Endothelial cell of umbilical vein (primary cell): ENCODE results near the gene ARPIN. TPM values are rescaled to one million over a fixed set of nuclear protein-coding genes. Genes with fewer than 3 reads are reported as not detected.
"Not testable (repeated sequence)": the region's sequence is repeated elsewhere in the genome, so short reads cannot be mapped to it uniquely, and the experiment has no call there.

Experiments used
- BruUV-seq: library from RNA; stranded (reverse); fragments of 400-500 nt; replicated peaks from 2 replicates; lab custom pipeline; 2021; lab: Mats Ljungman, UMichigan
- CTCF ChIA-PET: fragments of 300-600, 350-600 bp; sonication (Branson Sonifier 250); formaldehyde crosslinking; loops from one replicate; lab custom pipeline; 2021; ENCODE audit warnings: antibody characterized with exemption, inconsistent platforms; lab: Charles Lee
- POLR2A ChIA-PET: fragments of 300-600, 350-600 bp; sonication (Branson Sonifier 250); formaldehyde crosslinking; loops from one replicate; lab custom pipeline; 2021; ENCODE audit warnings: antibody characterized with exemption, inconsistent platforms; lab: Charles Lee
- DNase-seq: peaks from one replicate; pipeline ENCODE4 v3.0.0-alpha.2; 2011; ENCODE audit warnings: low read depth, low spot score
- FAIRE-seq: peaks from 2 replicates; lab custom pipeline; 2011; peaks lifted over from hg19 to GRCh38; lab: Jason Lieb, UNC
- H2AFZ ChIP-seq: 2 replicates; pipeline ENCODE4 v1.6.0; 2012; ENCODE audit warnings: low read depth, low read length, control low read depth, inconsistent platforms
- H3K27ac ChIP-seq: 2 replicates; pipeline ENCODE4 v1.5.1; 2011; ENCODE audit warnings: low read depth, mild to moderate bottlenecking, control low read depth, low read length, moderate library complexity; ENCODE audit not compliant: insufficient read depth
- H3K27me3 ChIP-seq, 2 experiments: 2 replicates each; pipeline versions ENCODE4 v1.6.0 to v1.6.1; 2011; ENCODE audit warnings: low read length in 2 of 2, mixed read lengths in 1 of 2; ENCODE audit not compliant: control insufficient read depth in 2 of 2, insufficient read depth in 2 of 2
- H3K36me3 ChIP-seq, 2 experiments: 2 replicates in 1 of 2; 3 replicates in 1 of 2; pipeline ENCODE4 v1.5.1; 2011; ENCODE audit warnings: low read length in 2 of 2, mild to moderate bottlenecking in 1 of 2, moderate library complexity in 1 of 2; ENCODE audit not compliant: control insufficient read depth in 2 of 2, insufficient read depth in 2 of 2; ENCODE audit errors: extremely low read depth in 1 of 2
- H3K4me1 ChIP-seq: 3 replicates; pipeline ENCODE4 v1.5.1; 2011; ENCODE audit warnings: mild to moderate bottlenecking, low read length; ENCODE audit not compliant: control insufficient read depth, insufficient read depth; ENCODE audit errors: extremely low read depth
- H3K4me2 ChIP-seq: 2 replicates; pipeline ENCODE4 v1.6.1; 2011; ENCODE audit warnings: low read length, control low read depth, mixed read lengths; ENCODE audit not compliant: insufficient read depth
- H3K4me3 ChIP-seq, 3 experiments: fragments of 200-600 bp in 1 of 3; sonication (generic), shearing (Covaris generic) in 1 of 3; replicated peaks in 1 of 3; 2 replicates each; pipeline ENCODE4 v1.5.1; 2011 to 2016; ENCODE audit warnings: control low read depth in 3 of 3, low read length in 3 of 3, mild to moderate bottlenecking in 2 of 3, inconsistent platforms in 1 of 3, low read depth in 1 of 3, moderate library complexity in 1 of 3; ENCODE audit not compliant: insufficient read depth in 1 of 3
- H3K79me2 ChIP-seq: 2 replicates; pipeline ENCODE4 v1.6.0; 2012; ENCODE audit warnings: low read length, inconsistent platforms; ENCODE audit not compliant: control insufficient read depth, insufficient read depth
- H3K9ac ChIP-seq: replicated peaks from 2 replicates; pipeline ENCODE3; 2011; ENCODE audit warnings: low read length, control low read depth; ENCODE audit not compliant: insufficient read depth; ENCODE audit errors: extremely low read depth
- H3K9me1 ChIP-seq: replicated peaks from 3 replicates; pipeline ENCODE4 v1.6.0; 2011; ENCODE audit warnings: mild to moderate bottlenecking, low read length; ENCODE audit not compliant: control insufficient read depth, insufficient read depth; ENCODE audit errors: extremely low read depth
- H3K9me3 ChIP-seq: replicated peaks from 2 replicates; pipeline ENCODE4 v1.5.1; 2012; ENCODE audit warnings: low read length, inconsistent platforms; ENCODE audit not compliant: control insufficient read depth, insufficient read depth
- H4K20me1 ChIP-seq: replicated peaks from 2 replicates; pipeline ENCODE3; 2011; ENCODE audit warnings: mild to moderate bottlenecking, low read length; ENCODE audit not compliant: control insufficient read depth, insufficient read depth; ENCODE audit errors: extremely low read depth
- EZH2 ChIP-seq: IDR thresholded peaks from 2 replicates; pipeline ENCODE4 v1.6.1; 2012; ENCODE audit warnings: borderline replicate concordance, low read depth, mild to moderate bottlenecking, moderate library complexity, low read length, inconsistent platforms; ENCODE audit not compliant: severe bottlenecking
- FOS ChIP-seq: IDR thresholded peaks from 2 replicates; pipeline ENCODE4 v1.6.1; 2011; ENCODE audit warnings: mild to moderate bottlenecking, low read length, moderate library complexity, borderline replicate concordance; ENCODE audit not compliant: insufficient read depth
- GATA2 ChIP-seq: IDR thresholded peaks from 2 replicates; pipeline ENCODE4 v1.7.0; 2011; ENCODE audit warnings: low read depth, mild to moderate bottlenecking, moderate library complexity, mixed read lengths, low read length; ENCODE audit not compliant: insufficient read length, insufficient read depth
- JUN ChIP-seq: IDR thresholded peaks from 2 replicates; pipeline ENCODE4 v1.6.1; 2011; ENCODE audit warnings: borderline replicate concordance, low read depth; ENCODE audit not compliant: insufficient read length, insufficient read depth
- MYC ChIP-seq: IDR thresholded peaks from one replicate; pipeline ENCODE4 v1.6.1; 2011; ENCODE audit warnings: mild to moderate bottlenecking, low read depth, low read length
- POLR2A ChIP-seq: IDR thresholded peaks from 2 replicates; pipeline ENCODE4 v1.6.1; 2012; ENCODE audit warnings: low read depth, mild to moderate bottlenecking, control low read depth, low read length
- POLR2AphosphoS5 ChIP-seq: IDR thresholded peaks from 2 replicates; pipeline ENCODE4 v1.6.1; 2012; ENCODE audit warnings: low read depth, mild to moderate bottlenecking, control low read depth, low read length, moderate library complexity; ENCODE audit not compliant: insufficient read depth
- dilution Hi-C: fragments of 300-500 bp; cut with MboI; formaldehyde crosslinking; loops from one replicate; pipeline ENCODE4 v1.15.0; 2019; ENCODE audit warnings: low sequenced_read_pairs; ENCODE audit not compliant: extremely low pct_ligation_motif_present
- intact Hi-C: fragments of 100-400 bp; cut with micrococcal nuclease; formaldehyde crosslinking; loops from one replicate; pipeline ENCODE4 v1.10.0; 2022
- polyA plus RNA-seq, 4 experiments: library from polyadenylated mRNA; depleted of rRNA in 3 of 4; stranded (reverse) in 3 of 4; unstranded in 1 of 4; fragments of >200 nt; gene quantifications; 2 replicates each; pipeline versions ENCODE4 v1.2.1 to v1.2.3, GENCODE V29; 2011 to 2012; ENCODE audit warnings: missing spikeins in 1 of 4
- total RNA-seq: library from RNA; stranded (reverse); gene quantifications from 2 replicates; pipeline ENCODE4 v1.2.3, GENCODE V29; 2021
- TF ChIP-seq, protein P1 (sequence below): IDR thresholded peaks from 2 replicates; pipeline ENCODE4 v1.6.1; 2011; ENCODE audit not compliant: insufficient read depth, insufficient read length
- TF ChIP-seq, protein P2 (sequence below), 2 donors: IDR thresholded peaks; 1 replicate in 1 of 2; 2 replicates in 1 of 2; pipeline ENCODE4 v1.5.1; 2011; ENCODE audit warnings: low read length in 2 of 2, mild to moderate bottlenecking in 2 of 2, moderate library complexity in 2 of 2, control low read depth in 1 of 2, inconsistent platforms in 1 of 2, low read depth in 1 of 2; ENCODE audit not compliant: insufficient read depth in 1 of 2; ENCODE audit errors: extremely low read depth in 1 of 2

Gene ARPIN
- total and polyA plus RNA-seq, 2 donors (not counting 3 experiments of a cell fraction or from before 2014, with no cell fraction given), result 13.0 to 23.3 TPM

DNA sequence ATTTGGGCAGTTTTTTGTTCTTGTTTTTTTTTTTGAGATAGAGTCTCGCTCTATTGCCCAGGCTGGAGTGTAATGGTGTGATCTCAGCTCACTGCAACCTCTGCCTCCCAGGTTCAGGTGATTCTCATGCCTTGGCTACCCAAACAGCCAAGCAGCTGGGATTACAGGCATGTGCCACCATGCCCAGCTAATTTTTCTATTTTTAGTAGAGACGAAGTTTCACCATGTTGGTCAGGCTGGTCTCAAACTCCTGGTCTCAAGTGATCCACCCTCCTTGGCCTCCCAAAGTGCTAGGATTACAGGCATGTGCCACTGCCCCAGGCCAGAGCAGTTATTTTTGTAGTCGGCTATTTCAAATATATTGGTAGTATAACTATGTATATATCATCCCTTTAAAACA, 27.6 kb downstream of the ARPIN start:
- H3K4me2 ChIP-seq, H3K36me3 ChIP-seq: not testable (repeated sequence)

DNA sequence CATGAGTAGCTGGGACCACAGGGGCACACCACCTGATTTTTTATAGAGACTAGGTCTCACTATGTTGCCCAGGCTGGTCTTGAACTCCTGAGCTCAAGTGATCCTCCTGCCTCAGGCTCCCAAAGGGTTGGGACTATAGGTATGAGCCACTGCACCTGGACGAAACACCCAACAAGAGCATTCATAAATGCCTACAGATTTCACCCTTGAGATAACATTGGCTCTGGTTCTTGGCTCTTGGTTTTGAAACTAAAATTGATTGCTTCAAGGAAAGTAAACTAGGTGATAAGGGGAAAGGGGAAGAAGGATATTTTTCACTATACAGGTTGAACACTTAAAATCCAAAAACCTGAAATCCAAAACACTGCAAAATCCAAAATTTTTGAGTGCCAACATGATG, 29.2 kb downstream of the ARPIN start:
- ChIA-PET POLR2A (no interaction called here), CTCF (interaction anchor here (1.6 to 1.8 kb wide), 2 partner anchors 9 to 123 kb away, joined by 4 to 8 read pairs; no protein-coding TSS in a partner anchor)
- dilution Hi-C loops (no loop called here), intact Hi-C loops (no loop called here)
- Histone ChIP-seq H3K4me3 (no peak overlapping the region), H3K36me3 (peaks cover 3 to 5% of the 10 kb centered on the region in 2 experiments), H3K79me2 (no peaks in the 10 kb centered on the region), H3K4me2 (no peak overlapping the region), H2AFZ (no peak overlapping the region), H3K9ac (no peak overlapping the region), H3K9me1 (no peaks in the 10 kb centered on the region), H3K27me3 (no peaks in the 10 kb centered on the region), H3K9me3 (no peaks in the 10 kb centered on the region), H3K4me1 (peaks cover 4% of the 10 kb centered on the region), H4K20me1 (no peaks in the 10 kb centered on the region), H3K27ac (no peak overlapping the region)
- DNase-seq, result no peak
- FAIRE-seq, result no peak
- TF ChIP-seq, protein P1, sequence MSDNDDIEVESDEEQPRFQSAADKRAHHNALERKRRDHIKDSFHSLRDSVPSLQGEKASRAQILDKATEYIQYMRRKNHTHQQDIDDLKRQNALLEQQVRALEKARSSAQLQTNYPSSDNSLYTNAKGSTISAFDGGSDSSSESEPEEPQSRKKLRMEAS, result no peak
- no peak for TF ChIP-seq GATA2
- no peak for TF ChIP-seq MYC
- no peak for TF ChIP-seq POLR2AphosphoS5
- TF ChIP-seq EZH2, result no peak
- TF ChIP-seq JUN, result no peak
- TF ChIP-seq, protein P2, sequence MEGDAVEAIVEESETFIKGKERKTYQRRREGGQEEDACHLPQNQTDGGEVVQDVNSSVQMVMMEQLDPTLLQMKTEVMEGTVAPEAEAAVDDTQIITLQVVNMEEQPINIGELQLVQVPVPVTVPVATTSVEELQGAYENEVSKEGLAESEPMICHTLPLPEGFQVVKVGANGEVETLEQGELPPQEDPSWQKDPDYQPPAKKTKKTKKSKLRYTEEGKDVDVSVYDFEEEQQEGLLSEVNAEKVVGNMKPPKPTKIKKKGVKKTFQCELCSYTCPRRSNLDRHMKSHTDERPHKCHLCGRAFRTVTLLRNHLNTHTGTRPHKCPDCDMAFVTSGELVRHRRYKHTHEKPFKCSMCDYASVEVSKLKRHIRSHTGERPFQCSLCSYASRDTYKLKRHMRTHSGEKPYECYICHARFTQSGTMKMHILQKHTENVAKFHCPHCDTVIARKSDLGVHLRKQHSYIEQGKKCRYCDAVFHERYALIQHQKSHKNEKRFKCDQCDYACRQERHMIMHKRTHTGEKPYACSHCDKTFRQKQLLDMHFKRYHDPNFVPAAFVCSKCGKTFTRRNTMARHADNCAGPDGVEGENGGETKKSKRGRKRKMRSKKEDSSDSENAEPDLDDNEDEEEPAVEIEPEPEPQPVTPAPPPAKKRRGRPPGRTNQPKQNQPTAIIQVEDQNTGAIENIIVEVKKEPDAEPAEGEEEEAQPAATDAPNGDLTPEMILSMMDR (IDR thresholded peaks at IDR 0.05; ENCODE audit: extremely low read depth in 1 of 2, insufficient read depth in 1 of 2, low read depth in 1 of 2, low read length in 2 of 2), result no peak
- TF ChIP-seq FOS, result no peak
- no peak for TF ChIP-seq POLR2A
- BruUV-seq, result no TSS peak

More for the DNA sequence above, 27.6 kb downstream of the ARPIN start:
- intact Hi-C loops, H3K9me3 ChIP-seq, dilution Hi-C loops, H3K4me1 ChIP-seq, H3K9ac ChIP-seq, H3K9me1 ChIP-seq, DNase-seq, H2AFZ ChIP-seq, H3K79me2 ChIP-seq, H3K27me3 ChIP-seq, H3K27ac ChIP-seq, H3K4me3 ChIP-seq, BruUV-seq, FAIRE-seq, H4K20me1 ChIP-seq: not testable (repeated sequence)
- POLR2A ChIA-PET, result interaction anchor here (0.7 kb wide), 1 partner anchor 101 kb away, joined by 3 read pairs; no protein-coding TSS in a partner anchor
- CTCF ChIA-PET, result interaction anchor here (1.0 to 6.2 kb wide), 2 partner anchors 10 to 144 kb away, joined by 4 to 99 read pairs; no protein-coding TSS in a partner anchor
